Hepatocyte (in vitro differentiated cells): ENCODE results near the gene NGEF. TPM values are rescaled to one million over a fixed set of nuclear protein-coding genes. Genes with fewer than 3 reads are reported as not detected.

Source experiments
- DNase-seq: peaks from one replicate; pipeline ENCODE4 v3.0.0-alpha.2; 2016; ENCODE audit warnings: low spot score
- H2AFZ ChIP-seq: fragments of 200-600 bp; sonication (generic); 2 replicates; pipeline ENCODE4 v1.6.0; 2016; ENCODE audit warnings: antibody characterized with exemption, mild to moderate bottlenecking
- H3K27ac ChIP-seq: fragments of 200-600 bp; sonication (generic); 2 replicates; pipeline ENCODE4 v1.5.1; 2016; ENCODE audit warnings: mild to moderate bottlenecking
- H3K27me3 ChIP-seq: fragments of 200-600 bp; sonication (generic); 2 replicates; pipeline ENCODE4 v1.6.1; 2016
- H3K36me3 ChIP-seq: fragments of 200-600 bp; sonication (generic); replicated peaks from 2 replicates; pipeline ENCODE4 v1.5.1; 2016; ENCODE audit warnings: low read depth; ENCODE audit not compliant: insufficient read depth
- H3K4me1 ChIP-seq: fragments of 200-600 bp; sonication (generic); 2 replicates; pipeline ENCODE4 v1.5.1; 2016; ENCODE audit warnings: mild to moderate bottlenecking, moderate library complexity; ENCODE audit not compliant: insufficient read depth
- H3K4me2 ChIP-seq: fragments of 200-600 bp; sonication (generic); 2 replicates; pipeline ENCODE4 v1.6.0; 2016
- H3K4me3 ChIP-seq: fragments of 200-600 bp; sonication (generic); 2 replicates; pipeline ENCODE4 v1.5.1; 2016; ENCODE audit warnings: mild to moderate bottlenecking
- H3K79me2 ChIP-seq: fragments of 200-600 bp; sonication (generic); 2 replicates; pipeline ENCODE4 v1.6.0; 2017; ENCODE audit warnings: mild to moderate bottlenecking
- H3K9me2 ChIP-seq: fragments of 200-600 bp; sonication (generic); replicated peaks from 2 replicates; pipeline ENCODE4 v1.6.0; 2017; ENCODE audit warnings: mild to moderate bottlenecking; ENCODE audit not compliant: insufficient read depth
- H3K9me3 ChIP-seq: fragments of 200-600 bp; sonication (generic); 2 replicates; pipeline ENCODE4 v1.5.1; 2016; ENCODE audit warnings: low read depth, mild to moderate bottlenecking
- H4K20me1 ChIP-seq: fragments of 200-600 bp; sonication (generic); 2 replicates; pipeline ENCODE4 v1.6.0; 2016; ENCODE audit warnings: mild to moderate bottlenecking; ENCODE audit not compliant: insufficient read depth, poor library complexity, severe bottlenecking
- EZH2 ChIP-seq: fragments of 200-600 bp; sonication (generic); IDR thresholded peaks from 2 replicates; pipeline ENCODE4 v1.6.1; 2016; ENCODE audit warnings: antibody characterized with exemption, mild to moderate bottlenecking, borderline replicate concordance
- EZH2phosphoT487 ChIP-seq: fragments of 200-600 bp; sonication (generic); IDR thresholded peaks from one replicate; pipeline ENCODE4 v1.6.1; 2018; ENCODE audit warnings: antibody characterized with exemption, mild to moderate bottlenecking, low read depth, moderate library complexity; ENCODE audit not compliant: unreplicated experiment, severe bottlenecking
- WGBS: methylation state at CpG from one replicate; pipeline ENCODE4 v1.1.6; 2016; ENCODE audit warnings: low lambda C conversion rate; ENCODE audit errors: missing lambda C conversion rate; 5-methylcytosine and 5-hydroxymethylcytosine counted together
- polyA plus RNA-seq: library from polyadenylated mRNA; unstranded; fragments of >200 nt; fragmentation: Nextera tagmentation; extraction: Ambion mirVana; gene quantifications from 2 replicates; pipeline ENCODE4 v1.2.1, GENCODE V29; 2016
- total RNA-seq: library from RNA; depleted of rRNA; stranded (reverse); fragments of >200 nt; gene quantifications from 2 replicates; pipeline ENCODE4 v1.2.3, GENCODE V29; 2014
- TF ChIP-seq, protein P1 (sequence below): fragments of 200-600 bp; sonication (generic); IDR thresholded peaks from 2 replicates; pipeline ENCODE4 v1.5.1; 2016; ENCODE audit warnings: antibody characterized with exemption, mild to moderate bottlenecking; ENCODE audit not compliant: poor library complexity

Gene NGEF
- total and polyA plus RNA-seq, 2 experiments from 2014 or later, result 2.2 to 3.2 TPM

DNA sequence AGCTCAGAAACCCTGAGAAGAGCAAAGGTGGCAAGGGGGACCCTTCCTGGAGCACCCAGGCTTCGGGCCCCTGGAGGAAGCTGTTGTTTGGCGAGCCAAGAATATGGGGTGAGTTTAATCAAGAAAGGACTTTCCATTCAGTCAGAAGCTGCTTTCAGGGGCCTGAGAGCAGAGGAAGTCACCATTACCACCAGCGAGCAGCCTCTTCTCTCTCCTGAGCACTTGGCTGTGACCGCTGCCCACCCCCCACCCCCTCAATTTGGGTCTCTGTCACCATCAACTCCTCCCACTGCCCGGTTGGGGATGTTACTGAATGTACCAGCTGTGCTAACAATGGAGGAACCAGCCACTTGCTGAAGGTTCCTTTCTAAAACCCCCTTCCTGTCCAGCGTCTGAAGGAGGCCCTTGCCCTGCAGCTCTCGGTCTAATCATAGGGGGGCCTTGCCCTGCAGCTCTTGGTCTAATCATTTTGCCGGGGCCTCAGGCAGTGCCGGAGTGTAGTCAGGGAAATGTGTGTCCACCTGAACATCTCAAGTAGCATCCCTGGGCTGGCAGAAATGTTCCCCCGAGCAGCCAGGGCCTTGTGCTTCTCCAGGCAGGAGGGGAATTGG, 48.0 kb upstream of the NGEF start:
- Histone ChIP-seq H3K9me2 (no peaks in the 10 kb centered on the region), H3K36me3 (no peaks in the 10 kb centered on the region), H3K4me1 (no peaks in the 10 kb centered on the region), H3K27ac (no peak overlapping the region), H3K27me3 (no peaks in the 10 kb centered on the region), H3K79me2 (no peaks in the 10 kb centered on the region), H3K4me3 (no peak overlapping the region), H3K9me3 (no peaks in the 10 kb centered on the region), H4K20me1 (no peaks in the 10 kb centered on the region), H2AFZ (no peak overlapping the region), H3K4me2 (no peak overlapping the region)
- 86% methylated on average over 10 of the region's 10 CpGs for WGBS
- DNase-seq, result no peak
- no peak for TF ChIP-seq EZH2
- TF ChIP-seq, protein P1, sequence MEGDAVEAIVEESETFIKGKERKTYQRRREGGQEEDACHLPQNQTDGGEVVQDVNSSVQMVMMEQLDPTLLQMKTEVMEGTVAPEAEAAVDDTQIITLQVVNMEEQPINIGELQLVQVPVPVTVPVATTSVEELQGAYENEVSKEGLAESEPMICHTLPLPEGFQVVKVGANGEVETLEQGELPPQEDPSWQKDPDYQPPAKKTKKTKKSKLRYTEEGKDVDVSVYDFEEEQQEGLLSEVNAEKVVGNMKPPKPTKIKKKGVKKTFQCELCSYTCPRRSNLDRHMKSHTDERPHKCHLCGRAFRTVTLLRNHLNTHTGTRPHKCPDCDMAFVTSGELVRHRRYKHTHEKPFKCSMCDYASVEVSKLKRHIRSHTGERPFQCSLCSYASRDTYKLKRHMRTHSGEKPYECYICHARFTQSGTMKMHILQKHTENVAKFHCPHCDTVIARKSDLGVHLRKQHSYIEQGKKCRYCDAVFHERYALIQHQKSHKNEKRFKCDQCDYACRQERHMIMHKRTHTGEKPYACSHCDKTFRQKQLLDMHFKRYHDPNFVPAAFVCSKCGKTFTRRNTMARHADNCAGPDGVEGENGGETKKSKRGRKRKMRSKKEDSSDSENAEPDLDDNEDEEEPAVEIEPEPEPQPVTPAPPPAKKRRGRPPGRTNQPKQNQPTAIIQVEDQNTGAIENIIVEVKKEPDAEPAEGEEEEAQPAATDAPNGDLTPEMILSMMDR, result no peak
- TF ChIP-seq EZH2phosphoT487, result no peak

DNA sequence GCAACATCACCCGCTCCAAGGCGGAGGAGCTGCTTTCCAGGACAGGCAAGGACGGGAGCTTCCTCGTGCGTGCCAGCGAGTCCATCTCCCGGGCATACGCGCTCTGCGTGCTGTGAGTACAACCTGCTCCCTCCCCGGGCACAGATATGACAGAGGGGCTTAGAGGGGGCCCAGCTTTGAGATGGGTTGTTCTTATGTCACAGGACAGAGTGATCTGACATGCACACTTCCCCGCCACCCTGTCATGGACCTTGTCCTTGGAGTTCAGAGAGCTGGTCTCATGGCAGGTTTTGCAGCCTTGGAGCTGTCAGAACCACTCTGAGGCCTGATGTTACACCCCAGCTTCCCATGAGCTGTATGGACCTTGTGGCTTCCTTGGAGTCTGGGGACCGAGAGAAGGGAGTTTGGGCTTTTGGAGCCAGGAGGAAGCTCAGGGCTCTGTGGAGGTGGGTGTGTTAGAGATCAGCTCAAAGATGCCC, 47.5 kb upstream of the NGEF start:
- Histone ChIP-seq H3K27ac (no peak overlapping the region), H3K9me2 (no peaks in the 10 kb centered on the region), H3K9me3 (no peaks in the 10 kb centered on the region), H2AFZ (no peak overlapping the region), H3K4me3 (no peak overlapping the region), H3K4me2 (no peak overlapping the region), H4K20me1 (no peaks in the 10 kb centered on the region), H3K4me1 (no peaks in the 10 kb centered on the region), H3K36me3 (no peaks in the 10 kb centered on the region), H3K79me2 (no peaks in the 10 kb centered on the region), H3K27me3 (no peaks in the 10 kb centered on the region)
- TF ChIP-seq EZH2phosphoT487 (no peak), EZH2 (no peak)
- TF ChIP-seq, protein P1, result no peak
- 97% methylated on average over 13 of the region's 13 CpGs for WGBS
- no peak for DNase-seq

DNA sequence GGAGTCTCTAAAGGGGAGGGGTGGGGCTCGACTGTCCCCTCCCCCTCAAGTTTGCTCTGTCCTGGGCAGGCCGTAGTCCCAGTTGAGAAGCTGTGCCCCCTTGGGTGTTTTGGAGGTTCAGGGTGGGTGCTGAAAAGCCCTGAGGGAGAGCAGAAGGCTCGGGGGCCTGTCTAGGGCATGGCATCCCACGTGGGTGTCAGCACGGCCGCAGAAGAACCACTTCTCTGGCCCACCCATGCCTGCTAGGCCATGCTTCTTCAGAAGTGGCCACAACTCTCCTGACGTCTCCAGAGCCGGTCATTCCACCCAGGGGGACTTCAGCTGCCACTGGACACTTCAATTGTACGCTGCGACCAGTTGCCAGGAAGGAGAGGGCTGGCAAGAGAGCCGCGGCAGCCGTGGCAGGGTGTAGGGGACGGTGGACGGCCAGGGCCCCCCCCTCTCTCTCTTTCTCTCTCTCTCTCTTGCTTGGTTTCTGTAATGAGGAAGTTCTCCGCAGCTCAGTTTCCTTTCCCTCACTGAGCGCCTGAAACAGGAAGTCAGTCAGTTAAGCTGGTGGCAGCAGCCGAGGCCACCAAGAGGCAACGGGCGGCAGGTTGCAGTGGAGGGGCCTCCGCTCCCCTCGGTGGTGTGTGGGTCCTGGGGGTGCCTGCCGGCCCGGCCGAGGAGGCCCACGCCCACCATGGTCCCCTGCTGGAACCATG, 46.9 kb upstream of the NGEF start, which contains the start of gene INPP5D:
Gene INPP5D, plus strand, starts transcription at position 546 of the 704 bp plus-strand sequence. Its CDS starts 137 bp downstream, at position 683.
- Histone ChIP-seq H3K4me3 (no peak within 1 kb of the TSS), H3K4me2 (no peak within 1 kb of the TSS), H4K20me1 (no peaks in the 10 kb centered on the region), H3K27ac (no peak within 1 kb of the TSS), H3K36me3 (no peaks in the 10 kb centered on the region), H2AFZ (no peak within 1 kb of the TSS), H3K27me3 (no peaks in the 10 kb centered on the region), H3K4me1 (no peaks in the 10 kb centered on the region), H3K9me2 (no peaks in the 10 kb centered on the region), H3K9me3 (no peaks in the 10 kb centered on the region), H3K79me2 (no peaks in the 10 kb centered on the region)
- DNase-seq, result no peak
- no peak for TF ChIP-seq EZH2phosphoT487
- TF ChIP-seq, protein P1, result no peak
- no peak for TF ChIP-seq EZH2
- WGBS, result 85% methylated on average over 25 of the region's 26 CpGs
